Hematopoietic multipotent progenitor cell treated with erythropoietin and hydrocortisone succinate and interleukin-3 and kit ligand, for 8 days (in vitro differentiated cells): Measurements from ENCODE around the gene TINAG.

ENCODE experiments used
- DNase-seq: peaks from one replicate; pipeline ENCODE4 v3.0.0-alpha.2; 2015

The TINAG gene, protein sequence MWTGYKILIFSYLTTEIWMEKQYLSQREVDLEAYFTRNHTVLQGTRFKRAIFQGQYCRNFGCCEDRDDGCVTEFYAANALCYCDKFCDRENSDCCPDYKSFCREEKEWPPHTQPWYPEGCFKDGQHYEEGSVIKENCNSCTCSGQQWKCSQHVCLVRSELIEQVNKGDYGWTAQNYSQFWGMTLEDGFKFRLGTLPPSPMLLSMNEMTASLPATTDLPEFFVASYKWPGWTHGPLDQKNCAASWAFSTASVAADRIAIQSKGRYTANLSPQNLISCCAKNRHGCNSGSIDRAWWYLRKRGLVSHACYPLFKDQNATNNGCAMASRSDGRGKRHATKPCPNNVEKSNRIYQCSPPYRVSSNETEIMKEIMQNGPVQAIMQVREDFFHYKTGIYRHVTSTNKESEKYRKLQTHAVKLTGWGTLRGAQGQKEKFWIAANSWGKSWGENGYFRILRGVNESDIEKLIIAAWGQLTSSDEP

GRCh38 chr6:54308289-54308985, at the start of gene TINAG:
TINAG (plus strand) TSS chr6:54308441; CDS start chr6:54308551, 110 bp downstream.
- DNase-seq, result no peak

DNA sequence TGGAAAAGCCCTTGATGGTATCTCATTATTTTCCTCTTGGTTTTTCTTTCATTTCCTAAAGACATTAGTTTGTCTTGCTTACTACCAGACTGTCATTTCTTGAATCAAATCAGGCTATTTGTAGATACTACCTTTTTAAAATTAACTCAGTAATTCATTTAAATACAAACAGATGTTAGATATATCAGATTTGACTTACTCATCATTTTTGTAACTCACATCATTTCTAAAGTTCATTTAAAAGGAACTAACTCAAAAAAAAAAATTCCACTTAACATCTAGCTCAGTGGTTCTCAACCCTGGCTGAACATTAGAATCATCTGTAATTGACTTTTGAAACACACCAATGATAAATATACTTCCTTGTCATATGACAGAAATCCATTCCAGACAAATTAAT, 48.2 kb upstream of the TINAG start:
- DNase-seq, result no peak

GRCh38 chr6:54262499-54262898, 45.7 kb upstream of the TINAG start:
- no peak for DNase-seq

- DNase-seq, result no peak
These were observed 45.3 kb upstream of the TINAG start for GRCh38 chr6:54262971-54263370.

- no peak for DNase-seq
These were observed 43.5 kb upstream of the TINAG start for GRCh38 chr6:54264581-54265272.

DNA sequence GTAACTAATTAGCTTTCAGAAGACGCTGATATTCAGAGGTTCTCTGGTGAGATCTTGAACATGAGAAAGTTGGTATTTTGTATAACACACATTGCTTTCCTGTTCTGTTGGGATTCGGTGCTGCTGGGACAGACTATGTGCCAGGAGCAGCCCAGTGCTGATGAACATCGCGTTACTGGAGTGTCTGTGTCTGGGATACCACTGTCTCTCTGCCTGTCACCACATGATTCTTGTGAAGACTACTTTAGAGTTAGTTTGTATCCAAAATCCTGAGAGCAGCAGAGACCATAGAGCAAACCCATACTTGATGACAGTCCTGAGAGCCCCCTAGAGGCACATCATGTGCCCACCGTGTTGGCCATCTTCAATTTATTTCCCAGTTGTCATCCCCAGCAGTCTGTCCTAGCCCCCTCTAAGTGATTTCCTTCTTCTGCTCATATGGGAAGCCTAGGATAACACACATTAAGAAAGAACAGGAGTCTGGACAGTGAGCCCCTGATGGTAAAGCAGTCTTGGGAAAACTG, 41.8 kb upstream of the TINAG start:
- DNase-seq, result no peak

DNA sequence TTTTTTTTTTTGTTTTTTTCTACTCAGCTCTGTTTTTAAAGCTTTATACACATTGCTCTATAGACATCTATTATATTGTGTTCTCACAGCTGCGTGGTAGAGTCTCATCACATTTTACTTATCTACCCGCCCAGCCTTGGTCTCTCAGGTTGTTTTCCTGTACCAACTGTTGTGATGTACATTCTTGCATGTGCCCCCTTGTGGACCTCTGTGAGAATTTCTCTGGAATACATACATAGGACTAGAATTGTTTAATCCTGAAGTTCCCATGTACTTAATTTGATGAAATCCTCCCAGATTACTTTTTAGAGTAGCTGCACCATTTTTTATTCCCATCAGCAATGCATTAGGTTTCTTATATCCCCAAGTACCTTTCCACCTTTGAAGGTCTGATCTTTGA, 40.4 kb upstream of the TINAG start:
- peak; percentile 41 for DNase-seq

DNA sequence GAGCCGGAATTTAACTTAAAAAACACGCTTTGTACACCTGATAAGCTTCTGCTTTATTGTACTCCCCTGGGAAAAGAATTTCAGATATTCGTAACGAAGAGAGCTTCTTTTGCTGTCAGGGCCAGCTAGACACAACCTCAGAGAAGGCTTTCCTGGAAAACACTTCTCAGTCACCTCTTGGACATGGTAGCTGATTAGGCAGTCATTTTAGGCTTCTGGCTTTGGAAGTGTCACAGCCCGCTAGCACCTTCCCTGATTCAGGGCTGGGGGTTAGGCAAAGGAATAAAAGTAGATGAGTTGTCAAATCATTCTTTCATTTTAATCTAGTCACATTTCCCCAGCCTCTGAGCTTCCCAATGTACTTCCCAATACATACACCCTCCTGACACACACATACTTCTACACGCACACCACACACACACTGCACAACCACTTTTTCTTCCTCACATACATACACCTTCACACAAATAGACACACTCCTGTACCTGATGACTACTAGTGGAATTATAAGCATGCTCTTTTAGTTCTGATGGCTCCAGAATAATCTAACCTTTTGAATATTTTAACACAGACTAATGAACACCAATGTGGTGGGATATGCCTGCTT, 34.9 kb upstream of the TINAG start:
- DNase-seq, result no peak

DNA sequence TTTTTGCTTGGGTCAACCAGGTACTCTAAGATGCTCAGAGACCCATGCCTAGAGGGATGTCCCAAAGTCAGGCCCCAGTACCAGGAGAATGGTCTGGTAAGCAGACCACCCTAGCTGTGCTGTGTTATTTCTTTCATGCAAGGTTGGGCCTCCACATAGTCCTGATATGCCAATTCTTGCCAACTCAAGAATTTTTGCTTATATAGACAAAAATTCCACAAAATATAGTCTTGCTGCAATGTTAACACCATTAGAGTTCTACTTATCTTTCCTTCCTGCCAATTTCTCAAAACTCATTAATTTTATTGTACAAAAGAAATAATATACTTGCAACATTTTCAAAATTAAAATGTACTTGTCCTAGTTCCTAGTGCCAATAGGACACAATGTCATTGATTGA, 33.9 kb upstream of the TINAG start:
- no peak for DNase-seq

GRCh38 chr6:54282186-54282585, 26.1 kb upstream of the TINAG start:
- DNase-seq, result no peak

DNA sequence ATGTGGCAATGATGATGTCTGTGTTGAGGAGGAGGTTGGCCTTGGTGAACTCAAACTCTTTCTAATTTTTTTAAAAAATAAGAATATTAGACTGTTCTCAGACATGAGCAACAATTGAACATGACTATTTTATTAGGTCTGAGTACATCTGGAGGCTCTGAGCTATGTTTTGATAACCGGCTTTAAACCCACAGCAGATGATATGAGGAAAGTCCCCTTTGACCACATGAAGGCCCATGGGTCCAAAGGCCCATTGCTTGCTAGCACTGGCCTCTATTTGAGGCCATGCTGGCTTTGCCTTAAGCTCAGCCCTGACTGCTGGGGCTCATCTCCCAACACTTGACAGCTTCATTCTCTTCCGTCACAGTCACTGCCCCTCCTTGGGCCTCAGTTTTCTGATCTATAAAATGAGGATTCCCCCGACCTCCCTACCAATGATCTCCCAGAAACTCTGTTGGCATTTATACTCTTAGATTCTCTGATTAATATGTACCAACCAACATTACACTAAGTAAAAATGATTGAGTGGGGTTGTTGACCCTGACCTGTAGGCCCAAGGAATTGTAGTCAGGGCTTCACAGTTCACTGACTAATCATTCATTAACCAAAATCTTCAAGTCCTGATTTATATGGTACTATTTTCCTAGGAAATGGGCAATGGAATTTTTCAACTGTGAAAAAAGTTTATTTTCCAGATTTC, 23.9 kb upstream of the TINAG start:
- DNase-seq, result no peak

- DNase-seq, result no peak
These were observed 22.6 kb upstream of the TINAG start for GRCh38 chr6:54285595-54285994.

- no peak for DNase-seq
These were observed 22.1 kb upstream of the TINAG start for GRCh38 chr6:54286141-54286540.

DNA sequence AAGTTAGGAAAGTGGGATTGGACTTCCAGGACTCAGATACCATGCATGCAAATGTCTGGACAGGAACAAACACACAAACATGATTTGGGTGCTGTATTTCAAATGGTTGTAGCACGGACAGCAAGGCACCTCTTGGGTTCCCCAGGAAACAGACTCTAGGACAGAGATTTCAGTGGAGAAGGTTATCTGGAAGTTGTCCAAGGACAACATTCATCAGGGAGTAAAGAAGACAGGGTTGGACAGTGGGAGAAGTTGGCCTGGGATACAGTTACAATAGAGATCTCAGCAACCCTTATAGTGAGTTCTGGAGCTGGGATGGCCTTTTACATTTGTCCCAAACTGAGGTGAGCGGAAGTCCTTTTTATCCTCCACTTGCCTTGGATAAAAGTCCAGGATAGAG, 19.8 kb upstream of the TINAG start:
- no peak for DNase-seq

- DNase-seq, result no peak
These were observed 18.8 kb upstream of the TINAG start for GRCh38 chr6:54289426-54289825.

DNA sequence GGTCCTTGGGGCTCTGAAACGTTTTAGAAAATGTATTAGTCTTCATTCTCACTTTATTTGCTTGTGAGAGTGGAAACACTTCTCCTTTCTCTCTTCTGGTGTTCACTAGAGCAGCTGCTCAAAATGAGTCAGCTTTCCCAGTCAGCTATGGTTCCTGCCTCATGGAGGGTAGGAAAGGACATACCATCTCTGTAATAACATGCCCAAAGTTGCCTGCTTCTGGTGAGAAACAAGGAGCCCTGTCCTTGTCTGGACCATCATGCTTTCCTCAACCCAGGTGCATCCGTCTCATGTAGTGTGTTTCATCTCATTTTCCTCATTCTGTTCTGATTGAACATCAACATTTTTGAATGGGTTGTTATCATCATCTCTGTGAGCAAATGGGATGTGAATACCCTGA, 17.1 kb upstream of the TINAG start:
- no peak for DNase-seq

DNA sequence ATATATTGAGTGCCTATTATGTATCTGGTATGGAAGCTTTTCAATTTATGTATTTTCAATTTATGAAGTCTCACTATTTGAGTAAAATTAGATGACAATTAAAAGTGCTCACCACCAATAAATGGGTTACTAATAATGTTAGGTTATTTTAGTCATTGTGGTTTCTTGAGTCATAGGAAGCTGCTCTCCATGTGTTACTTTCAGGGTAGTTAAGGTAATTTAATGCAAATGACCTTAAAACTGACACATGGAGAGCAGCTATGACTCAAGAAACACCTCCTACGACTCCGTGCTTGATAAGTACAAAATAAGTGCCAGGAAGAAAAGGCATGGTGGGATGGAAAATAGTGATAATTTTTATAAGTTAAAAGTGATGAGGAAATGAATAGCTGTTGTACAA, 16.5 kb upstream of the TINAG start:
- DNase-seq, result no peak

GRCh38 chr6:54294965-54295532, 13.2 kb upstream of the TINAG start:
- DNase-seq, result no peak

DNA sequence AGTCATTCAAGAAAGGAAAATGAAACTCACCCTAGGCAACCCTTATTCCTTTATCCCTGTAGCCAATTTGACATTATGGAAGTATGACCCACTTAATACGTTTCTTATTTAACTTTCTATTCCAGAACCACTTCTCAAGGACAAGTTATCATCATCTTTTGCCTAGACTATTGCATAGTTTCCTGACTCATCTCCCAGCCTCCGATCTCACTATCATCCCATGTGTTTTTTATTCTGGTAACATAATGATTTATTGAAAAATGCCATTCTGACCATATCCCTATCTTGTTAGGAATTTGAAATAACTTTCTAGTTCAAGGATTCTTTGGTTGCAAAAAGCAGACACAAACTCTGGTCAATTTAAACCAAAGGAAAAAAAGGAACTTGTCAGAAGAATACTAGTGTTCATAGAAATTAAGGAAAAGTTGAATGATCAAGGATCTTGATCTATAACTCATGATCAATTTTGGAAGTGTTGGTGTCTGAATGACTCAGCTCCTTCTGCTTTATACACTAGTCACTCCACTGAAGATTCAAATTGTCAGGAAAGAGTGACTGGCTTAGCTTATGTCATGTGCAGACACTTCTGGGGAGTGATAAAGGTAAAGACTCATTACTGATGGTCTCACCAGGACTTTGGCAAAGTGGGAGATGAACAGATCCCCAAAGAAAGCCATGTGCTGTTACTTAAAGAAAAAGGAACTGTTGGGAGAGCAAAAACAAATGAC, 8.5 kb upstream of the TINAG start:
- no peak for DNase-seq

GRCh38 chr6:54301770-54302169, 6.5 kb upstream of the TINAG start:
- DNase-seq, result no peak

DNA sequence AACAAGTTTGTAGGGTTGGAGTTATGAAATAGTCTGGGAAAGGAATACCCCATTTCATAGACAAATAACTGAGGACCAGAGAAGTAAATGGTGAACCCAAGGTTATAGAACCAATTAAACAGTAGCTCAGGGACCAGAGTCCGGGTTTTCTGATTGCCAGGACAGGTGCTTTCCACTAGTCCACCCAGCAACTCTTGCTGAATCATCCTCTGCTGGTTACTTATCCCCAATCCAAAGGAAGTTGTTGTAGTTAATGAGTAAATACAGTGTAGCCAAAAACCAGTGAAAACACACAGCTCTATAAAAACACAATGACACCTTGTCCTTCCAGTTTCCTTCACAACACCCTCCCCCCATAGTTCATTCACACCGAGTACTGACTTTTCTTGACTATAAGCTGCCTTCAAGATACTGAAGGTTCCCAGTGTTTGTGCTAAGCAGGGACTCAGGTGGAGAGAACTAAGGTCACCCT, 766 bp upstream of the TINAG start:
- DNase-seq, result no peak
